GM12891 (cell line): Measurements from ENCODE around the gene TIMM13.

Experiments used
- POLR2A ChIP-seq: IDR thresholded peaks from 2 replicates; pipeline ENCODE4 v1.6.1; 2011; ENCODE audit warnings: low read depth, low read length, control low read depth
- POLR2AphosphoS5 ChIP-seq: IDR thresholded peaks from 2 replicates; pipeline ENCODE4 v1.6.1; 2011; ENCODE audit warnings: low read depth, low read length, control low read depth
- POU2F2 ChIP-seq: IDR thresholded peaks from 2 replicates; pipeline ENCODE4 v1.6.1; 2011; ENCODE audit warnings: low read depth, mild to moderate bottlenecking, control low read depth, low read length, moderate library complexity
- TAF1 ChIP-seq: IDR thresholded peaks from 2 replicates; pipeline ENCODE4 v1.6.1; 2011; ENCODE audit warnings: low read depth, low read length, control low read depth

- TF ChIP-seq POLR2A, result no peak
- TF ChIP-seq POLR2AphosphoS5, result no peak
- TF ChIP-seq POU2F2, result no peak
- no peak for TF ChIP-seq TAF1
These were observed 37.8 kb downstream of the TIMM13 start for GRCh38 chr19:2389594-2389993.
